Left lung (tissue), 10 donors: ENCODE results near the gene CALR3. TPM values are rescaled to one million over a fixed set of nuclear protein-coding genes. Genes with fewer than 3 reads are reported as not detected.

Source experiments
- ATAC-seq: fragments of 200-7000 bp; cut with Tn5 transposase; one replicate; pipeline ENCODE4 v1.9.1; 2020; ENCODE audit warnings: moderate library complexity
- DNase-seq, 4 donors: peaks; one replicate each; pipeline ENCODE4 v3.0.0-alpha.2; 2013 to 2020
- H3K27ac ChIP-seq, 2 donors: fragments of 200-600 bp; sonication (generic) in 1 of 2; one replicate each; pipeline versions ENCODE4 v1.5.0 to v1.8.0; 2020 to 2021
- H3K27me3 ChIP-seq, 2 donors: fragments of 200-600 bp; sonication (generic) in 1 of 2; one replicate each; pipeline versions ENCODE4 v1.5.0 to v1.8.0; 2020 to 2021
- H3K36me3 ChIP-seq, 2 donors: fragments of 200-600 bp; sonication (generic) in 1 of 2; one replicate each; pipeline versions ENCODE4 v1.5.0 to v1.8.0; 2020 to 2021
- H3K4me1 ChIP-seq, 2 donors: fragments of 200-600 bp; one replicate each; pipeline ENCODE4 v1.8.0; 2021
- H3K4me3 ChIP-seq, 2 donors: fragments of 200-600 bp; sonication (generic) in 1 of 2; one replicate each; pipeline versions ENCODE4 v1.5.0 to v1.8.0; 2020 to 2021; ENCODE audit warnings: mild to moderate bottlenecking in 1 of 2
- H3K9me3 ChIP-seq, 2 donors: fragments of 200-600 bp; sonication (generic) in 1 of 2; one replicate each; pipeline versions ENCODE4 v1.5.0 to v1.8.0; 2020 to 2021
- intact Hi-C, 2 donors: fragments of 100-400 bp; cut with DNase I; formaldehyde crosslinking; loops; one replicate each; pipeline versions ENCODE4 v1.11.2 to v1.14.2; 2022
- polyA plus RNA-seq, 6 donors: library from polyadenylated mRNA; unstranded; fragments of 120-200 nt; gene quantifications; one replicate each; pipeline ENCODE4 v1.2.1, GENCODE V29; 2013; ENCODE audit not compliant: insufficient read length in 6 of 6
- total RNA-seq, 2 donors: library from RNA; stranded (reverse); fragmentation: NEBNext Ultra II Directional; extraction: Animal tissue kit (Norgen Biotek cat#: 25700); gene quantifications; one replicate each; pipeline ENCODE4 v1.2.1, GENCODE V29; 2021
- TF ChIP-seq, protein P1 (sequence below), 2 donors: fragments of 200-600 bp; sonication (generic) in 1 of 2; IDR thresholded peaks; one replicate each; pipeline versions ENCODE4 v1.5.0 to v1.8.0; 2021; ENCODE audit warnings: antibody characterized with exemption in 2 of 2
- donor health status: DM: no; HTN: yes; CAD: no.
- donor health status: DM: no; HTN: no; CAD: no.

Gene CALR3
- total and polyA plus RNA-seq, 8 donors, result 0.26 TPM; not detected in 7

- Histone ChIP-seq H3K4me3 (no peak overlapping the region), H3K27me3 (no peaks in the 10 kb centered on the region), H3K4me1 (no peaks in the 10 kb centered on the region), H3K27ac (no peak overlapping the region), H3K9me3 (no peaks in the 10 kb centered on the region), H3K36me3 (peaks cover 3 to 100% of the 10 kb centered on the region in 2 donors)
- intact Hi-C loops, result no loop called here
- DNase-seq (no peak), ATAC-seq (no peak)
- TF ChIP-seq, protein P1, sequence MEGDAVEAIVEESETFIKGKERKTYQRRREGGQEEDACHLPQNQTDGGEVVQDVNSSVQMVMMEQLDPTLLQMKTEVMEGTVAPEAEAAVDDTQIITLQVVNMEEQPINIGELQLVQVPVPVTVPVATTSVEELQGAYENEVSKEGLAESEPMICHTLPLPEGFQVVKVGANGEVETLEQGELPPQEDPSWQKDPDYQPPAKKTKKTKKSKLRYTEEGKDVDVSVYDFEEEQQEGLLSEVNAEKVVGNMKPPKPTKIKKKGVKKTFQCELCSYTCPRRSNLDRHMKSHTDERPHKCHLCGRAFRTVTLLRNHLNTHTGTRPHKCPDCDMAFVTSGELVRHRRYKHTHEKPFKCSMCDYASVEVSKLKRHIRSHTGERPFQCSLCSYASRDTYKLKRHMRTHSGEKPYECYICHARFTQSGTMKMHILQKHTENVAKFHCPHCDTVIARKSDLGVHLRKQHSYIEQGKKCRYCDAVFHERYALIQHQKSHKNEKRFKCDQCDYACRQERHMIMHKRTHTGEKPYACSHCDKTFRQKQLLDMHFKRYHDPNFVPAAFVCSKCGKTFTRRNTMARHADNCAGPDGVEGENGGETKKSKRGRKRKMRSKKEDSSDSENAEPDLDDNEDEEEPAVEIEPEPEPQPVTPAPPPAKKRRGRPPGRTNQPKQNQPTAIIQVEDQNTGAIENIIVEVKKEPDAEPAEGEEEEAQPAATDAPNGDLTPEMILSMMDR (IDR thresholded peaks at IDR 0.05), result no peak
Observed at GRCh38 chr19:16522559-16523377, 26.8 kb upstream of the CALR3 start.

DNA sequence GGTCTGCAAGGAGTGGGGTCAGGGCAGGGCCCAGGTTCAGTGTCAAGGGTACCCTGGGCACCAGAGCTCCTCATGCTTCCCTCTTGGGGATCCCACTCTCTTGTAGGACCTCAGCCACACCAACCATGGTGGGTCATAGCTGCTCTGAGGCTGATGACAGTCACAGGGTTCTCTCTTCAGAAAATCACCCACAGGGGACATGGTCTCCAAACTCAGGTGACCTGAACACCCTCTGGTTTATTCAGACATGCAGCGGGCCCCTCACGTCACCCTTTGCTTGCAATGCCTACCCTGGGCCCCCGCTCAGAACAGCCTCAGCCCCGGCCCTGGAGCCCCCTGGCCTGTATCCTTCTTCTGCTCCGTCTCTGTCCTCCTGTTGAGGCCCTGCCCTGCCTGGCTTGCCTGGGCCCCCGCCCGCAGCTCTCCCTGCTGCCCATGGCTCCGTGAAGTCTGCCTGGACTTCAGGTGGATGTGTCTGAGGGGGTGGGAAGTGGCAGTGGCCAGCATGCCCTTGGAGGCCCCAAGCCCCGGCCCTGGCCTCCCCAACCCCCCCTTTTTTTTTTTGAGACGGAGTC, 25.8 kb upstream of the CALR3 start:
- H3K9me3 ChIP-seq, result no peaks in the 10 kb centered on the region
- no peaks in the 10 kb centered on the region for H3K4me1 ChIP-seq
- no peak overlapping the region for H3K4me3 ChIP-seq
- ATAC-seq (no peak), DNase-seq (no peak)
- intact Hi-C loops, result no loop called here
- no peaks in the 10 kb centered on the region for H3K27me3 ChIP-seq
- TF ChIP-seq, protein P1 (IDR thresholded peaks at IDR 0.05), result no peak
- peaks cover 3 to 100% of the 10 kb centered on the region in 2 donors for H3K36me3 ChIP-seq
- H3K27ac ChIP-seq, result no peak overlapping the region

DNA sequence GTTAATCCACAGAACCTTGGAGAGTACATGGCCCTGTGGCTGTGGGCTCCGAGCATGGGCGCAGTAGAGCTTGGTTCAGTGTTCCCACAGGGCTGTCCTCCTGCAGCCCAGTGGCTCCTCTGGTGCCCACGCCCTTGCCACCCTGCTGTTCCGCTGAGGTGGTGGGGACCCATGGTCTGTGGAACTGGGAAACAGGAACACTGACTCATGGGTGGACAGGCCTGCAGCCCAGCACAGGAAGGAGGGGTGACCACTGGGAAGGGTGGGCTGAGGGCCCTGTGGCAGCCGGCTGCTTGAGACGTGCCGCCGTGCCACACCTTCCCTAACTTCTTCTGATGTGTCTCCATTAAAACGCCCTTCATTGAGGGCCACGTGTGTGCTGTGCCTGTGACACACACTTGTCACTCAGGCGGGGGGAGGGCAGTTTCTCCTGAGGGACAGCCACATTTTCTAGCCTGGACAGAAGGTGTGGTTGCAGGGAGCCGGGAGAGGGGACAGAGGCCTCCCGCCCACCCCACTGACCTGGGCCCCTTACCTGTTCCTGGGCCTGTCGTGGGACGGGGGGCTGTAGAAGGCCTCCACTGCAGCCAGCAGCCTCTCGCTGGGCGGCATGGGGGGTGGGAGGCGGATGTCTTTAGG, 25.1 kb upstream of the CALR3 start:
- no peaks in the 10 kb centered on the region for H3K27me3 ChIP-seq
- H3K9me3 ChIP-seq, result no peaks in the 10 kb centered on the region
- no peak overlapping the region for H3K27ac ChIP-seq
- no peaks in the 10 kb centered on the region for H3K4me1 ChIP-seq
- ATAC-seq (no peak), DNase-seq (no peak)
- H3K36me3 ChIP-seq, result peaks cover 3 to 98% of the 10 kb centered on the region in 2 donors
- TF ChIP-seq, protein P1 (IDR thresholded peaks at IDR 0.05), result no peak
- no peak overlapping the region for H3K4me3 ChIP-seq
- intact Hi-C loops, result no loop called here

DNA sequence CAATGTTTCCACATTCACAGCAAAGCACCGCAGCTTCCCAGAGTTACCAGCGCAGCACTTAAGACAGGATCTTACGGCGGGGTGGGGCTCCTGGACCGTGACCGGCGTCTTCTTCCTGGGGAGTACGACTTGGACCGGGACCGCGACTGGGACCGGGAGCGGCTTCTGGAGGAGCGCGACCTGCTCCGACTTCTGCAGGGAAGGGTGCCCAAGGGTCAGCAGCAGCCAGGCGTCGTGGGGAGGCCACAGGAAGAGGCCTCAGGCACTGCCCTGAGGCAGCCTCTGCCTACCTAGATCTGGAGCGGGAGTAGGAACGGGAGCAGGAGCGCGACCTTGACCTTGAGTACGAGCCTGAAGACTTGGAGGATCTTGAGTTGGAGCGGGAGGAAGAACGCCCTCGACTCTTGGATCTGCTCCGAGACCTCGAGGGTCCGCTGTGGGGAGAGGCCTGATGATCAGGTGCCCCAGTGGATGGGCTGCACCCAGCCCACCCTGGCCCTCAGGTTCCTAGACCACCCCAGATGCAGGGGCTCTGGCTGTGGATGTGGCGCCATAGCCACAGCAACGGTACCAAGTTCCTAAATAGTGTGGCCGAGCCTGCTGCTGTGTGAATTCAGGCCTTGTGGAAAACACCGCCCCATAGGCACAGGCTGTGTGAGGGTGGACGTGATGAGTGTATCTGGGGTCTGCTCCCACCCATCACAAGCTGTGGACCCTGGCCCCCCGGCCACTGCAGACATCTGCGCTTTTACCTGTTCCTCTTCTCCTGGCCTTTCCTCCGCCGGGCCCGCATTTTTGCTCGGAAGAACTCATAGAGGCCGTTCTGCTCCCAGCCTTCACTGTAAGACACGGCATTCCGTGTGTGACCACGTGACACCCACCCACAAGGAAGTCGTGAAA, 24.4 kb upstream of the CALR3 start:
- H3K36me3 ChIP-seq, result peaks cover 3 to 91% of the 10 kb centered on the region in 2 donors
- no peak overlapping the region for H3K4me3 ChIP-seq
- no peaks in the 10 kb centered on the region for H3K9me3 ChIP-seq
- no peak for ATAC-seq
- H3K4me1 ChIP-seq, result no peaks in the 10 kb centered on the region
- intact Hi-C loops, result no loop called here
- H3K27me3 ChIP-seq, result no peaks in the 10 kb centered on the region
- no peak overlapping the region for H3K27ac ChIP-seq
- DNase-seq, result no peak
- TF ChIP-seq, protein P1 (IDR thresholded peaks at IDR 0.05), result no peak
